GM21360 (cell line): Measurements from ENCODE around the gene LRRC25.
"Not testable (repeated sequence)": the region's sequence is repeated elsewhere in the genome, so short reads cannot be mapped to it uniquely, and the experiment has no call there.

Experiments
- ATAC-seq: cut with Tn5 transposase; IDR thresholded peaks from one replicate; pipeline ENCODE4 v1.9.1; 2021; ENCODE audit warnings: mild to moderate bottlenecking, moderate library complexity; ENCODE audit not compliant: unreplicated experiment

Gene LRRC25

DNA sequence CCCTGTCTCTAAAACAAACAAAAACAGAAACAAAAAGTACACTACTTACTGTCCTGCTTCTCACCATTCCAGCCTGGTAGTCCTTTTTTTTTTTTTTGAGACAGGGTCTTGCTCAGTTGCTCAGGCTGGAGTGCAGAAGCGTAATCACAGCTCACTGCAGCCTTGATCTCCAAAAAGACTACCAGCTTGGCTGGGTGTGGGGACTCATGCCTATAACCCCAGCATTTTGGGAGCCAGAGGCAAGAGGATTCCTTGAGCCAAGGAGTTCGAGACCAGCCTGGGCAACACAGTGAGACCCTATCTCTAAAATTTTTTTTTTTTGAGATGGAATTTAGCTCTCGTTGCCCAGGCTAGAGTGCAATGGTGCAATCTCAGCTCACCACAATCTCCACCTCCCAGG lies 16.6 kb downstream of the LRRC25 start:
- no peak for ATAC-seq

DNA sequence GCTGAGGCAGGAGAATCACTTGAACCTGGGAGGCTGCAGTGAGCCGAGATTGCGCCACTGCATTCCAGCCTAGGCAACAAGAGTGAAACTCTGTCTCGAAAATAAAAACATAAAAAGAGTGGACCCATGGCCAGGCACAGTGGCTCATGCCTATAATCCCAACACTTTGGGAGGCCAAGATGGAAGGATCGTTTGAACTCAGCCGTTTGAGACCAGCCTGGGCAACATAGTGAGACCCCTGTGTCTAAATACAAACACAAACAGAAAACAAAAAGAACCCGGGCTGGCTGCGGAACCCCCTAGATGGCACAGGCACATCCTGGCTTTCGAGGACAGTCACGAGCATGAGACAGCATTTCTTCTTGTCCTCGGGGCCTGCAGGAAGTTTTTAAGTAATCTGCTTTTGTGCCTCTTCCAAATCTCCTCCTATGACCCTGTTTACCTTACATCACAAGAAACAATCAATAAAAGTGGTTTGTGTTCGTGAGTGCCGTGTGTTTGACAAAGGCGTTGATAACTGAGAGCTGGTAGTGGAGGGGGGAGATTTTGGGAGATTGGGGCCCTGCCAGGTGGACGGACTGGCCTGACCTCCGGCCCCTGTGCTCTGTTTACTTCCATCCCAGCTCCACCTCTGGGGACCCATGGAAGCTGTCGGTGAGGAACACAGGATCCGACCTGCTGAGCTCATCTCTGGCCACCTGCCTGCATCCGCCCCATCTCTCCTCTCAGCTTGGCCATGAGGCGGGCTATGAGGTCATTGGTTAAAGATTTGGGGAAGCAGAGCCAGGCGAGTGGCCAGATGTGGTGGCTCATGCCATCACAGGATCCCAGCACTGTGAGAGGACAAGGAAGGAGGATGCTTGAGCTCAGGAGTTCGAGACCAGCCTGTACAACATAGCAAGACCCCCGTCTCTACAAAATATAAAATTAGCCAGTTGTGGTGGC lies 17.3 kb downstream of the LRRC25 start:
- no peak for ATAC-seq

DNA sequence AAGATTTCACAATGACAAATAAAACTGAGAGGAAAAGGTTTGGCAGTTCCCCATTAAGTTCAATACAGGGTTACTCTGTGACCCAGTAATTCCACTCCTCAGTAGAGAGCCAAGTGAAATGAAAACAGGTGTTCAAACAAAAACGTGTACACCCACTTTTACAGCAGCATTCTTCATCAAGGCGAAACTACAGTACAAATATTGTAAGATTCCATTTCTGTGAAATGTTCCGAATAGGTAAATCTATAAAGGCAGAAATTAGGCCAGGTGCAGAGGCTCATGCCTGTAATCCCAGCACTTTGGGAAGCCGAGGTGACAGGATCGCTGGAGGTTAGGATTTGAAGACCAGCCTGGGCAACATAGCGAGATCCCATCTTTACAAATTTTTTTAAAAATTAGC lies 20.4 kb downstream of the LRRC25 start:
- no peak for ATAC-seq

DNA sequence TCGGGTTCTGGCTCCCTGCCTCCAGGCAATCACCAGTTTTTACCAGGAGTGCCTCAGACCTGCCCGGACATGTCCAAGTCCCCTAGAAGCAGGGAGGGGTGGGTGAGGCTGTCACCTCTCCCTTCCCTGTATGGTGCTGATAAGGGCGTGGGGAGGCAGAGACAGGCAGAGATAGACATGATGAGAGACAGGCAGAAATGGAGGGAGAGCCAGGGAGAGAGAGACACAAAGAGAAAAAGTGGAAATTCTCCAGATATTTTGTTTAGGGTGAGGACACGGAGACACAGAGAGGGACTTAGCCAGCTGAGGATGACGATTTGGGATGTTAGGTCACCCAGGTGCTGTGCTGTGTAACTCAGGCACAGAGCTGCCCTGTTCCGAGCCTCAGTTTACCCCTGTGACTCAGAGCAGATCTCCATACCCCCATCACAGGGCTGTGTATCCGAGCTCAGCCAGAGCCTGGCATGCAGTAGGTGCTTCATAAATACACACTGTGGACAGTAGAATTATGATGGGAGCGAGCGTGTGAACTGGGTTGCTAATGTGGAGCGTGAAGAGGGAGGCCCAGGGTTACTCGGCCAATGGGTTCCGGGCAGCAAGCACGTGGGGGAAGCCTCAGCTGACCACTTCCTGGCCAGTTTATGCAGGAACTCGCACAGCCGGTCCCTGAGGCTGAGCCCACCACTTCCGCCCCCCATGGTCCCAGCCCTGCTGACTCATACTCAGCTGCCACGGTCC lies 23.4 kb downstream of the LRRC25 start:
- ATAC-seq = peak; percentile 62

DNA sequence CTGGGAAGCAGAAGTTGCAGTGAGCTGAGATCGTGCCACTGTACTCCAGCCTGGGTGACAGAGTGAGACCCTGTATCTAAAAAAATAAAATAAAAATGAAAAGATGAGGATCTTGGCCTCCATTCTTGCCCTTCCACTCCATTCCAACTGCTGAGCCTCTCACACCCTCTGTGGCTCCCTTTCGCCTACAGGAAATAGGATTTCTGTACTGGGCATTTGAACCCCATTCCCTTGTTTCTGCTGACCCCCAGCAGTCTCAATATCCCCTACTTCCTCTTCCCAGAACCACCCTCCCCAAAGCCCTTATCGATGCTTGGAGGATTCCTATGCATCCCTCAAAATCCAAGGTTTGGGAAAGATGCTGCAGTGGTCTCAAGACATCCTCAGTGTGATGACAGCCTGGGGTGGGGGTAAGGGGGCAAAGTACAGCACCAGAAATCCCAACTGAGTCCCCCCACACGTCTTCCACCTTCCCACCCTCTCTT lies 24.0 kb downstream of the LRRC25 start:
- no peak for ATAC-seq

DNA sequence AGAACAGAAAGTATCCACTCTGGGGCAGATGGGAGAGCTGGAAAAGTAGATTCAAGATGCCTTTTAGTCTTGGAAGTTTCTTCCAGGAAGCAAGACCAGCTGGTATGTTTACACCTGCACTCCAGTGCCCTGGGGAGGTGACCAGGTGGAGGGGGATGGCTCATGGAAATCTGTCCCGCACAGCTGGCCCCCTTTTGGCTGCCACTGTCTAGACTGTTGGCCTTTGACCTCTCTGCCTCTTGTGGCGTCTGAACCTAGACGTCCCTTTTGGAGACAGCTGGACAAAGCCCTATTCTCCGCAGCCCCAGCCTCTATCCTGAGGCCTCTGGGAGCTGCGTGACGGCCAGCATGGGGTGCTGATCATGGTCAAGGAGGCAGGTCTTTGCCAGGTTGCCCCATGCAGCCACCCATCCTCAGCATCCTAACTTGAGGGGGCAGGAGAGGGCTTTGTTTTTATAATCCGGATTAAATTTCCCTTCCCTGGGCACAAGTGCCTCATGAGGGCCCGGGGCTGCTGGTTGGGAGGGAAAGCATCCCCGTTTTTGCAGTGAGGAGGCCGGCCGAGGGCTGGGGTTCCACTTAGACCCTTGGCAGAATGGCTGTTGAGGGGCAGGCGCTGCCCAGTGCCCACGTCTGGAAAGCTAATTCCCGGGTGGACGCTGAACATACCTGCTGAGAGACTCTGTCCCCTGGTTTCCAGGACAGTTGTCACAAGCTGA lies 28.8 kb downstream of the LRRC25 start:
- no peak for ATAC-seq

DNA sequence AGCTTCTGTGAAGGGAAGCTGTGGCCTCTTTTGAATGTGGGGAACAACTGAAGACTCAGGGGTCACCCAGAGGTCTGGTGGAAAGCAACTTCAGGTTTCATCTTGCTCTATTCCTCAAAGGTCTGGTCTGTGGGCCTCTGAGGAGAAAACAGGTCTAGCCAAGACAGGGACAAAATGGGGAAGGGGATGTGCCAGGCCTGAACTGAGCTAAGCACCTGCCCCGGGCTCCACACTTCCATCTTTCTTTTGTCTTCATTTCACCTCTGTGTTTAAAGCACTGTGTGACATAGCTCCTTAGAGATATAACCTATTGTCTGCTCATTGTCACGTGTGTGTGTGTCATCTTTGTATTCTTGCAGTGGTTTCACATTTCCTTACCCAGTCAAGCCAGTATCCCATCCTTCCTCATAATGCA lies 31.4 kb downstream of the LRRC25 start:
- no peak for ATAC-seq

DNA sequence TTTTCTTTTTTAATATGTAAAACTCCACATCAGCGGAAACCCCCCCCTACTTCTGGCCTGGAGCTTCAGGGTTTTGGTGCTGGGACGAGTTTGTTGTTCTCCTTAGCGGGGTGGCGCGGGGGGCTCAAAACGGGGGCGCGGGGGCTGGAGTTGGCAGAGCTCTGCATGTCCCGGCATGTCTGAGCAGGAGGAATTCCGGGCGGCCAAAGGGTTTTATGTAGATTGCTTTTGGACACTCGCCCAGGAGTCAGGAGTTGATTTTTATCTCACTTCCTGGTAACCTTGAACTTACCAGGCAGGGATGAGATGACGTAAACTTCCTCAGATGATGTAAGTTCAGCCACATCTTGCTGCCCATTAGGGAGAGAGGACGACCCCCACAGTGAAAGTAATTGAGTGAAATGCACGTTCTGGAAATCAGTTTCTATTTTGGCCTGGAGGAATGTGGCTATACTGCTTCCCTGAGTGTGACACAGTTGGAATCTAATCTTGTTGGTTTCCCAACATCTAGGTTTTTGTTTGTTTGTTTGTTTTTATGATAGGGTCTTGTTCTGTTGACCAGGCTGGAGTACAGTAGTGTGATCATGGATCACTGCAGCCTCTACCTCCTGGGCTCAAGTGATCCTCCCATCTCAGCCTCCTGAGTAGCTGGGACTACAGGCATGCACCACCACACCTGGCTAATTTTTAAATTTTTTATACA lies 32.4 kb downstream of the LRRC25 start:
- no peak for ATAC-seq

DNA sequence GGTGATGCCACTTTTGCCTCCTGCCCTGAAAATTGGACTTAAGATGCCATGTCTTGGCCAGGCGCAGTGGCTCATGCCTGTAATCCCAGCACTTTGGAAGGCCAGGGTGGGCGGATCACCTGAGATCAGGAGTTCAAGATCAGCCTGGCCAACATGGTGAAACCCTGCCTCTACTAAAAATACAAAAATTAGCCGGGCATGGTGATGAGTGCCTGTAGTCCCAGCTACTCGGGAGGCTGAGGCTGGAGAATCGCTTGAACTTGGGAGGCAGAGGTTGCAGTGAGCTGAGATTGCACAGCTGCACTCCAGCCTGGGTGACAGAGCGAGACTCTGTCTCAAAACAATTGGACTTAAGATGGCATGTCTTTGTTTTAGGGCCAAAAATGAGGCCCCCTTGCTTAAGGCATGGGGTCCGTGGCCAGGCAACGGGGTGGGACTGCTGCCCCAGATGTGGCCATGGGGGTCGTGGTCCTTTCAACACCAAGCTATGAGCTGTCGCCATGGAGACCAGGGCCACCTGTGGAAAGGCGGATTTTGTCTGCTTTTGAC lies 33.1 kb downstream of the LRRC25 start:
- not testable (repeated sequence) for ATAC-seq

DNA sequence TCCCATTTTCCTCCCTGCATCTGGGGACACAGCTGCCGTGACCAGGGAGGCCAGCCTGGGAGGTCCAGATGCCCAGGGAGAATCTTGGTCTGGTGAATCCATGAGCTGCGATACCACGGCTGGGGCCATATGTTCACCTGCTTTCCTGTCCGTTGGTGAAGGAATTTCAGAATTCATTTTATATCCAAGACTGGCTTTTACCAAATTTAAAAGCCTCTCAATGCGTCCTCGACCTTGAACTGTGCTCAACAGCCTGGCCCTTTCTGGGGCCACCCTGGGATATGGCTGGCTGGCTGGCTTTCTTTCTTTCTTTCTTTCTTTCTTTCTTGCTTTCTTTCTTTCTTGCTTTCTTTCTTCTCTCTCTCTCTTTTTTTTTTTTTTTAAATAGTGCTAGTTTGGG lies 33.6 kb downstream of the LRRC25 start:
- no peak for ATAC-seq

DNA sequence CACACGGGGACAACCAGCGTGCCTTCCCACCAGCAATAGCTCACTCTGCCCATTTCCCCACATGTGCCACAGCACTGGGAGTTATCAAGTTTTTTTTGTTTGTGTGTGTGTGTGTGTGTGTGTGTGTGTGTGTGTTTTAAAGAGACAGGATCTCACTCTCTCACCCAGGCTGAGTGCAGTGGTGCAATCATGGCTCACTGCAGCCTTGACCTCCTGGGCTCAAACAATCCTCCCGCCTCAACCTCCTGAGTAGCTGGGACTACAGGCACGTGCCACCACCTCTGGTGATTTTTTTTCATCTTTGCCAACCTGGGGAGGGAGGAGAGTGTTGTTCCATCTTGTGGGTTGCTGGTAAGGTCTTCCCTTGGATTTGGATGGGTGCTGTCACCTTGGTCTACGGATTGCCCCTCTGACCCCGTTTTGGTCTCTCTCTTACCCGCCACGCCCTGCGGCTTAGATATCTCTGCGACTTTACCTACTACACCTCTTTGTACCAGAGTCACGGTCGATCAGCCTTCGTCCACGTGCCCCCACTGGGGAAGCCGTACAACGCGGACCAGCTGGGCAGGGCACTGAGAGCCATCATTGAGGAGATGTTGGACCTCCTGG lies 34.4 kb downstream of the LRRC25 start:
- ATAC-seq = no peak

DNA sequence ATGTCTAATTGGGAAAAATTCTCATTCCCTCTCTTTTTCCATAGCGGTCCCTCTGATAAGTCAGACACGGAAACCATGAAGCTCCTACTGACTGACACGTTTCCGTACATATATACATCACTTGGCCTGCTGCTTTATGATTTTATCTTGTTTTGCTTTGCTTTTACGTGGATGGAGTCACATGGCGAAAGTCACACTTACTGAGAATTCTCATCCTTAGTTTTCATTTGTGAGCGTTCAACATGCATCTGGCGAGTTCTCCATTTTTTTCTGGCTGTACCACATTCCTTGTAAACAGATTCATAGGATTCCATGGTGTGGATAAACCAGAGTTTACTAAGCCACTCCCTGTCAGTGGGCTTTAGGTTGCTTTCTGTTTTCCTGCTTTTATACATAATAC lies 35.8 kb downstream of the LRRC25 start:
- no peak for ATAC-seq

DNA sequence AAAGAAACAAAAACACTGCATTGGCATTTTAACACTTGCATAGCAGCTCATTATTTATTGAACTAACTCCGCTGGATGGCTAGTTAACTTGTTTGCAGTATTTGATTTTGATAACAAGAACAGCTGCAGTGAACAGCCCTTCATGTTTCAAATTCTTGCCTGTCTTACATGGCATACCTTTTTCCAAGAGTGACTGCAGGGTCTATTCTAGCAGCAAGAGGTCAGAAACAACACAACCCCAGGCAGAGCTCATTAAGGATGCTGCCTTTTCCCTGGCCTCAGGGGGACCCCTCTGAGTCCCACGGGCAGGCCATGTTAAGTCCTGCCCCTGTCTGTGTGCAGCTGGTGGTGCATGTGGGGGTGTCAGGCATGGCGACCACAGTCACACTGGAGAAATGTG lies 40.4 kb downstream of the LRRC25 start:
- no peak for ATAC-seq

DNA sequence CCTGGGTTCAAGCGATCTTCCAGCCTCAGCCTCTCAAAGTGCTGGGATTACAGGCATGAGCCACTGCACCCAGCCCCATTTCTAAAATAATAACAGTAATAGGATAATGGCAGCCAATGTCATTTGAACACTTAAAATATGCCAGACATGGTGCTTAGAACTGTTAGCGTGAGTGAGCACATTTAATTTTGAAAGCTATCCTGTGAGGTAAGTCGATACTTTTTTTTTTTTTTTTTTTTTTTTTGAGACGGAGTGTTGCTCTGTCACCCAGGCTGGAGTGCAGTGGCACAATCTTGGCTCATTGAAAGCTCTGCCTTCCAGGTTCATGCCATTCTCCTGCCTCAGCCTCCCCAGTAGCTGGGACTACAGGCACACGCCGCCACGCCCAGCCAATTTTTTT lies 42.7 kb downstream of the LRRC25 start:
- not testable (repeated sequence) for ATAC-seq

DNA sequence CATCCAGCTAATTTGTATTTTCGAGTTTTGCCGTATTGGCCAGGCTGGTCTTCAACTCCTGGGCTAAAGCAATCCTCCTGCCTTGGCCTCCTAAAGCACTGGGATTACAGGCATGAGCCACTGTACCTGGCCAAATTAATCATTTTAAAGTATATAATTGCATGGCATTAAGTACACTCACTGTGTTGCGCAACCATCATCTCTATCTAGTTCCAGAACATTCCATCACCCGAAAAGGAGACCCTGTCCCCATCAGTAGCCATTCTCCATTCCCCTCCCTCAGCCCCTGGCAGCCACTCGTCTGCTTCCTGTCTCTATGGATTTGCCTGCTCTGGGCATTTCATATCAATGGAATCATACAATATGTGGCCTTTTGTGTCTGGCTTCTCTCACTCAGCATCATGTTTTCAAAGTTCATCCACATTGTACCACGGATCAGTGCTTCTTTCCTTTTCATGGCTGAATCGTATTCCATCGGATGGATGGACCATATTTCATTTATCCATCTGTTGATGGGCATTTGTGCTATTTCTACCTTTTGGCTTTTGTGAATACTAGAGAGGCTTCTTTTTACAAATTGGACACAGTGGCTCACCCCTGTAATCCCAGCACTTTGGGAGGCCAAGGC lies 43.9 kb downstream of the LRRC25 start:
- no peak for ATAC-seq

DNA sequence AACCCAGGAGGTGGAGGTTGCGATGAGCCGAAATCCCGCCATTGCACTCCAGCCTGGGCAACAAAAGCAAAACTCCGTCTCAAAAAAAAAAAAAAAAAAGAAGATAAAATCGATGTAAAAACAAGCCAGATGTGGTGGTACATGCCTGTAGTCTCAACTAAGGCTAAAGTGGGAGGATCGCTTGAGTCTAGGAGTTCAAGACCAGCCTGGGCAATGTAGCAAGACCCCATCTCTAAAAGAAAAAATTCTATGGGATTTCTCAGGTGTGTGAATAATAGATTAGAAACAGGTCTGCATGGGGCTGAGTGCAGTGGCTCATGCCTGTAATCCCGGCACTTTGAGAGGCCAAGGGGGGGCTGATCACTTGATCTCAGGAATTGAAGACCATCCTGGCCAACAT lies 45.9 kb downstream of the LRRC25 start:
- ATAC-seq = no peak

DNA sequence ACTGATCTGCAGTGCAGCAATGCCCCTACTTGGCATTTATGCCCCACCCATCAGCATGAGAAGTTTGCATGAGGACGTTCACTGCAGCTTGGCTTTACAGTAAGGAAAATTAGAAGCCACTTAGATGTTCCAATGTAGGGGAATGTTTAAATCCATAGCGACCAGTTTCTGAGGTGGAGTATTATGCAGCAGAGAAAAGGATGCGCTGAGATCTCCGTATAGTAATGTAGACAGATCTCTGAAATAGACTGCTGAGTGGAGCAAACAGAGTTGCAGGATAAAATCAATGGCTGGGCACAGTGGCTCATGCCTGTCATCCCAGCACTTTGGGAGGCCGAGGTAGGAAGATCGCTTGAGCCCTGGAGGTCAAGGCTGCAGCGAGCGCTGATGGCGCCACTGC lies 46.9 kb downstream of the LRRC25 start:
- ATAC-seq = no peak

DNA sequence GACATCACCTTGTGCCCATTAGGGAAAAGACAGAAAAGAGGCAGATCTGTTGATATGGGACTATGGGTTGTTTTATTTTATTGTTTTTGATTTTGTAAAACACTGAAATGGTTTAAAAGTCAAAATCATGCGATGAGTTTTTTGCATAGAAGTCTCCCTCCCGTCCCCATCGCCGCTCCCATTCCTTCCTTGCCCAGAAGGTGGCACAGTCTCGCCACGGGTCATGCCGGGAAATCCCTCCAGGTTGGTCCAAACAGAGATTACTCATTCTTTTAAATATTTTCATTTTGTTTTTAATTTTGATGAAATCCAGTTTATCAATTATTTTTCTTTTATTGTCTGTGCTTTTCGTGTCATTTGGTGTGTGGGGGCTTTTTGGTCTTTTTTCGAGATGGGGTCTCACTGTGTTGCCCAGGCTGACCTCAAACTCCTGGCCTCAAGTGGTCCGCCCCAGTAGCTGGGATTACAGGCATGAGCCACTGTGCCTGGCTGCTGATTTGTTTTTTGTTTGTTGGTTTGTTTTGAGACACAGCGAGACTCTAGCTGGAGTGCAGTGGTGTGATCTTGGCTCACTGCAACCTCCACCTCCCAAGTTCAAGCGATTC lies 47.8 kb downstream of the LRRC25 start:
- no peak for ATAC-seq

DNA sequence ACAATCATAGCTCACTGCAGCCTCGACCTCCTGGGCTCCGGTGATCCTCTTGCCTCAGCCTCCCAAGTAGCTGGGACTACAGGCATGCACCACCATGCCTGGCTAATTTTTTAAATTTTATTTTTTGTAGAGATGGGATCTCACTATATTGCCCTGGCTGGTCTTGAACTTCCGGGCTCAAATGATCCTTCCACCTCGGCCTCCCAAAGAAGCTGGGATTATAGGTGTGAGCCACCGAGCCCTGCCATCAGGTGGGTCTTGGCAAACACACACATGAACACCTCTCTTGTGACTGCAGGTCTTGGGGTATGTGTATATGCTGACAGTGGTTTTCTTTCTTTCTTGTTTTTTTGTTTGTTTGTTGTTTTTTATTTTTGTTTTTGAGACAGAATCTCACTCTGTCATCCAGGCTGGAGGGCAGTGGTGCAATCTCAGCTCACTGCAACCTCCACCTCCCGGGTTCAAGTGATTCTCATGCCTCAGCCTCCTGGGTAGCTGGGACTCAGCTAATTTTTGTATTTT lies 48.5 kb downstream of the LRRC25 start:
- not testable (repeated sequence) for ATAC-seq
